ENCODE results near the gene RORB.

Gene RORB

DNA sequence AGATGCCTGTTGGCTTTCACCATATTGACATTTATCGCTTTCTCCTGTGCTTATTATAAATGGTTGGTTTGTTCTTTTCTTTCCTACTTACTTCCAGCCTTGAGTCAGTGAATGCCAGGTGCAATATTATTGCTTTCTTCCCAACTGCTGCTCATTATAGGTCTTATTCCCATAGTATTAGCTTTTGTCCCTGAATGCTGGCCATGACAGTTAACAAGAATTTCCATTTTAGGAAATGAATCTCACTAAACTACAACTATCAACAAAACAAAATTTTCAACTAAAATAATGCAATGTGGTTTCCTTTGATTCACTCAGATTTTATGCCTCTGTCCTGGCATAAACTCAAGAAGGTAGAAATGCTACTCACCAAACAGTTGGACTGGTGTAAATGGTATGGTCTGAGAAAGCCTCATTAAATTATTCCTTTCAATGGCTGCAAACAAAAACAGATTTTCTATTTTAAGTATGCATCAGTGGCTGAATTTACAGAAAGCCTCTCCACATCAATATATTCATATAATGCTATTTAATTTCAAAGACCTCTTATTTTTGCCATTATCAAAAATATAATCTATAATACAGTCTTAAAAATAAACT is 245.2 kb downstream of the RORB start:
- no peak for TF ChIP-seq RAD21 (IDR thresholded peaks at IDR 0.05; ENCODE audit: low read depth)
- TF ChIP-seq ZBTB7A (IDR thresholded peaks at IDR 0.05; ENCODE audit: low read depth), result no peak
- no peak for TF ChIP-seq CEBPB (IDR thresholded peaks at IDR 0.05)
- TF ChIP-seq CREB1 (IDR thresholded peaks at IDR 0.05; ENCODE audit: low read depth), result no peak
- no peak for TF ChIP-seq REST (IDR thresholded peaks at IDR 0.05; ENCODE audit: low read depth)
- TF ChIP-seq TAF1 (IDR thresholded peaks at IDR 0.05; ENCODE audit: low read depth), result no peak

Measured in Ishikawa (cell line).